Measurements from ENCODE around the gene ZNF580.

Gene ZNF580

GRCh38 chr19:55625004-55625326 is 15.8 kb upstream of the ZNF580 start:
- DNase-seq: no peak

GRCh38 chr19:55626350-55626749 is 14.5 kb upstream of the ZNF580 start:
- no peak for DNase-seq

GRCh38 chr19:55632463-55632834 is 8.4 kb upstream of the ZNF580 start:
- DNase-seq: peak; percentile 45

GRCh38 chr19:55633861-55634260 is 6.9 kb upstream of the ZNF580 start:
- DNase-seq: no peak

- no peak for DNase-seq
Observed at GRCh38 chr19:55635334-55635717, 5.5 kb upstream of the ZNF580 start.

- DNase-seq: no peak
Observed at GRCh38 chr19:55635856-55636440, 4.9 kb upstream of the ZNF580 start.

- no peak for DNase-seq
Observed at GRCh38 chr19:55636723-55637122, 4.1 kb upstream of the ZNF580 start.

GRCh38 chr19:55637534-55637933 is 3.3 kb upstream of the ZNF580 start:
- no peak for DNase-seq

- DNase-seq: no peak
Observed at GRCh38 chr19:55638864-55639359, 1.9 kb upstream of the ZNF580 start.

- DNase-seq: no peak
Observed at GRCh38 chr19:55640043-55640576, 692 bp upstream of the ZNF580 start.

GRCh38 chr19:55641426-55642152 is 787 bp downstream of the ZNF580 start:
- DNase-seq: no peak

- DNase-seq: no peak
Observed at GRCh38 chr19:55642153-55643002, 1.6 kb downstream of the ZNF580 start.

GRCh38 chr19:55643003-55643886 is 2.4 kb downstream of the ZNF580 start, which contains the start of gene ZNF581:
Gene ZNF581, plus strand, starts transcription at chr19:55643649. Its CDS starts 923 bp downstream, at chr19:55644572.
- DNase-seq: no peak

GRCh38 chr19:55643887-55644176 is 3.0 kb downstream of the ZNF580 start:
- DNase-seq: no peak

- DNase-seq: no peak
Observed at GRCh38 chr19:55644191-55644833, 3.5 kb downstream of the ZNF580 start.

GRCh38 chr19:55644842-55645511 is 4.2 kb downstream of the ZNF580 start:
- DNase-seq: no peak

GRCh38 chr19:55645512-55645881 is 4.7 kb downstream of the ZNF580 start:
- DNase-seq: no peak

GRCh38 chr19:55646889-55647731 is 6.3 kb downstream of the ZNF580 start:
- no peak for DNase-seq

GRCh38 chr19:55647732-55648584 is 7.2 kb downstream of the ZNF580 start, which contains the start of gene CCDC106:
Gene CCDC106, plus strand, starts transcription at chr19:55648212. Its CDS starts 835 bp downstream, at chr19:55649047.
- no peak for DNase-seq
